Natural killer cell (primary cell): ENCODE results near the gene CCDC12. TPM values are rescaled to one million over a fixed set of nuclear protein-coding genes. Genes with fewer than 3 reads are reported as not detected.

Source experiments
- ATAC-seq, 3 donors: fragments of 150-1000 bp in 2 of 3; fragments of 200-7000 bp in 1 of 3; cut with Tn5 transposase; 1 replicate in 1 of 3; 2 replicates in 2 of 3; pipeline ENCODE4 v1.10.0; 2021; ENCODE audit warnings: mild to moderate bottlenecking in 2 of 3, moderate library complexity in 2 of 3
- DNase-seq, 2 donors: peaks; one replicate each; pipeline versions ENCODE4 v3.0.0 to v3.0.0-alpha.2; 2013 to 2021; ENCODE audit warnings: mixed read lengths in 1 of 2
- H3K27ac ChIP-seq: one replicate; pipeline ENCODE4 v1.5.1; 2013; ENCODE audit warnings: mild to moderate bottlenecking, low read length
- H3K27me3 ChIP-seq: one replicate; pipeline ENCODE4 v1.6.1; 2013; ENCODE audit warnings: low read length; ENCODE audit not compliant: control insufficient read depth, insufficient read depth
- H3K36me3 ChIP-seq: one replicate; pipeline ENCODE4 v1.6.1; 2013; ENCODE audit warnings: low read length; ENCODE audit not compliant: control insufficient read depth, insufficient read depth
- H3K4me1 ChIP-seq: one replicate; pipeline ENCODE4 v1.6.1; 2013; ENCODE audit warnings: low read length; ENCODE audit not compliant: control insufficient read depth, insufficient read depth
- H3K4me3 ChIP-seq: one replicate; pipeline ENCODE4 v1.5.1; 2013; ENCODE audit warnings: low read length
- H3K9me3 ChIP-seq: one replicate; pipeline ENCODE4 v1.6.1; 2013; ENCODE audit warnings: low read length; ENCODE audit not compliant: control insufficient read depth, insufficient read depth
- H3K27ac Mint-ChIP-seq, 2 donors: one replicate each; pipeline ENCODE4 v1.8.0; 2022; ENCODE audit warnings: mild to moderate bottlenecking in 2 of 2, mixed read lengths in 2 of 2, moderate library complexity in 1 of 2
- H3K27me3 Mint-ChIP-seq, 2 donors: one replicate each; pipeline ENCODE4 v1.8.0; 2022; ENCODE audit warnings: low read depth in 2 of 2, mixed read lengths in 2 of 2
- H3K36me3 Mint-ChIP-seq: one replicate; pipeline ENCODE4 v1.8.0; 2022; ENCODE audit warnings: mixed read lengths
- H3K4me1 Mint-ChIP-seq, 2 donors: one replicate each; pipeline ENCODE4 v1.8.0; 2022; ENCODE audit warnings: mixed read lengths in 2 of 2
- H3K4me3 Mint-ChIP-seq: one replicate; pipeline ENCODE4 v1.8.0; 2022; ENCODE audit warnings: mild to moderate bottlenecking, moderate library complexity, mixed read lengths
- H3K9me3 Mint-ChIP-seq, 2 donors: one replicate each; pipeline ENCODE4 v1.8.0; 2022; ENCODE audit warnings: mixed read lengths in 2 of 2
- WGBS: methylation state at CpG from one replicate; pipeline ENCODE4 v1.1.7; 2013; ENCODE audit warnings: missing lambda C conversion rate; ENCODE audit not compliant: insufficient coverage; 5-methylcytosine and 5-hydroxymethylcytosine counted together
- intact Hi-C: fragments of 100-400 bp; cut with micrococcal nuclease; formaldehyde crosslinking; loops from one replicate; pipeline ENCODE4 v1.14.2; 2022
- total RNA-seq, 4 donors: library from RNA; stranded (reverse); fragments of 120-200 nt in 1 of 4; gene quantifications; one replicate each; pipeline versions ENCODE4 v1.2.3 to v1.2.4, GENCODE V29; 2013 to 2022
- TF ChIP-seq, protein P1 (sequence below): fragments of 200-600 bp; IDR thresholded peaks from one replicate; pipeline ENCODE4 v1.8.0; 2022; ENCODE audit warnings: antibody characterized with exemption

The CCDC12 gene
- total RNA-seq, 3 donors from 2014 or later (not counting 1 experiment from before 2014, with no cell fraction given), result 104 to 114 (median 111) TPM

DNA sequence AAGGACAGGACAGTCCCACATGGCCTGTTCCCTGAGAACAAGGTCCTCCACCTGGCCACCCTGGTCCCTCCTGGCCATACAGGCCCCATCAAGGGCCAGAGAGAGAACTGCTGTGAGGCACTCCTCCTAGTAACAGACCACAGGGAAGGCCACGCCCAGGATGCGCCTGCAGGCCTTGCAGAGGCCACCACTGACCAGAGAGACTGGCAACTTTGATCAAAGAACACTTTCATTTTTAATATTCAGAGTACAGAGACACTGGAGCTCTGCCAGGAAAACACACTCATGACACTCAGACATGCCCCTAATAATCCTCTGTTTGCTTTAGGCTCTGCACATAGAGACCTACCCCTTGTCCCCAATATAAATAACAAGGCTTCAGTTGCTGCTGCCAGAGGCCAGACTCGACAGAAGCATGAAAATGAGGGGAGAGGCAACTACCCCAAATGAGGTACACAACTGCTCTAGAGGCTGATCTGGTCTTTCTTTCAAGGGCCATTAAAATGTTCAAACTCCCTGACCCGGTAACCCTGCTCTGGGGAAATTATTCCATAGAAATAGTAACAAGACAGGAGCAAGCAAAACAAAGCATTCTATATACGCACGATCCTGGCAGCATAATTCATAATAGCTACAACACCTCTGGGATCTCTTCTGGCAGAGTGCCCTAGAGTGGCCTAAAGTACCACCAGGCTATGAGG, 44.8 kb downstream of the CCDC12 start:
- intact Hi-C loops, result loop anchor here (2.0 kb wide), 1 partner anchor 23 kb away; no protein-coding TSS in a partner anchor
- 52% methylated on average over 6 of the region's 6 CpGs for WGBS
- peak overlapping the region; percentile 82 for H3K27ac ChIP-seq
- no peaks in the 10 kb centered on the region for H3K27me3 ChIP-seq
- DNase-seq (no peak), ATAC-seq (peak; percentile 18 to 64 (median 42))
- peaks cover 63 to 67% of the 10 kb centered on the region in 2 donors for H3K4me1 Mint-ChIP-seq
- peak overlapping the region; percentile 88 to 95 for H3K27ac Mint-ChIP-seq
- no peaks in the 10 kb centered on the region for H3K27me3 Mint-ChIP-seq
- peaks cover 12% of the 10 kb centered on the region for H3K36me3 ChIP-seq
- H3K36me3 Mint-ChIP-seq, result peaks cover 20% of the 10 kb centered on the region
- peaks cover 81% of the 10 kb centered on the region for H3K4me1 ChIP-seq
- TF ChIP-seq, protein P1, sequence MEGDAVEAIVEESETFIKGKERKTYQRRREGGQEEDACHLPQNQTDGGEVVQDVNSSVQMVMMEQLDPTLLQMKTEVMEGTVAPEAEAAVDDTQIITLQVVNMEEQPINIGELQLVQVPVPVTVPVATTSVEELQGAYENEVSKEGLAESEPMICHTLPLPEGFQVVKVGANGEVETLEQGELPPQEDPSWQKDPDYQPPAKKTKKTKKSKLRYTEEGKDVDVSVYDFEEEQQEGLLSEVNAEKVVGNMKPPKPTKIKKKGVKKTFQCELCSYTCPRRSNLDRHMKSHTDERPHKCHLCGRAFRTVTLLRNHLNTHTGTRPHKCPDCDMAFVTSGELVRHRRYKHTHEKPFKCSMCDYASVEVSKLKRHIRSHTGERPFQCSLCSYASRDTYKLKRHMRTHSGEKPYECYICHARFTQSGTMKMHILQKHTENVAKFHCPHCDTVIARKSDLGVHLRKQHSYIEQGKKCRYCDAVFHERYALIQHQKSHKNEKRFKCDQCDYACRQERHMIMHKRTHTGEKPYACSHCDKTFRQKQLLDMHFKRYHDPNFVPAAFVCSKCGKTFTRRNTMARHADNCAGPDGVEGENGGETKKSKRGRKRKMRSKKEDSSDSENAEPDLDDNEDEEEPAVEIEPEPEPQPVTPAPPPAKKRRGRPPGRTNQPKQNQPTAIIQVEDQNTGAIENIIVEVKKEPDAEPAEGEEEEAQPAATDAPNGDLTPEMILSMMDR, result no peak
- H3K9me3 Mint-ChIP-seq, result peaks cover 4 to 7% of the 10 kb centered on the region in 2 donors
- H3K4me3 ChIP-seq, result no peak overlapping the region
- peak overlapping the region; percentile 82 for H3K4me3 Mint-ChIP-seq
- peaks cover 9% of the 10 kb centered on the region for H3K9me3 ChIP-seq

DNA sequence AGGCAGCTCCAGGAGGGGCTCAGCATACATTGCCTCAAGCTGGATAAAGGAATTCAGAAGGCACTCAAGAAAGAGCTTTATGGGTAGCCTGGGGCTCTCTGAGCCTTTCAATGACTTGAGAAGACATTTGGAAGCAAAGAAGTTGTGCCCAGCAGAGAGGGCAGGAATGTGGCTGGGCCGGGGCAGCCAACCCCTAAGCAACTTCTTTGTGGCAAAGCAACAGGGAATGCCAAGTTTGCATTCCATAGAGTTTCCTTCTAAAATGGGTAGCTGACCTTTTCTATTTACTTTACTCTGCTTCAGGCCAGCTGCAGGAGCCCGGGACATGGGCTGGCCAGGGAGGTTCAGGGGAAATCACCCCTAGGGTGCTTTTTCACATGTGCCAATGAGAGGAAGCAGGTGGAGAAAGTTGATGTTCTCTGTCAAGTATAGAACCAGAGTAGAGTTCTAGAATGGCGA, 45.6 kb downstream of the CCDC12 start:
- peaks cover 63 to 67% of the 10 kb centered on the region in 2 donors for H3K4me1 Mint-ChIP-seq
- Histone ChIP-seq H3K9me3 (peaks cover 9% of the 10 kb centered on the region), H3K36me3 (peaks cover 10% of the 10 kb centered on the region), H3K4me1 (peaks cover 83% of the 10 kb centered on the region), H3K4me3 (no peak overlapping the region), H3K27me3 (no peaks in the 10 kb centered on the region), H3K27ac (peak overlapping the region; percentile 82)
- H3K27ac Mint-ChIP-seq, result peak overlapping the region; percentile 88 to 95
- DNase-seq, result no peak
- H3K9me3 Mint-ChIP-seq, result peaks cover 4 to 7% of the 10 kb centered on the region in 2 donors
- WGBS, result 37% methylated on average over 3 of the region's 3 CpGs
- peaks cover 13% of the 10 kb centered on the region for H3K36me3 Mint-ChIP-seq
- ATAC-seq, result peak; percentile 44 to 53 (median 51)
- intact Hi-C loops, result loop anchor here (2.0 kb wide), 1 partner anchor 24 kb away; no protein-coding TSS in a partner anchor
- H3K27me3 Mint-ChIP-seq, result no peaks in the 10 kb centered on the region
- TF ChIP-seq, protein P1, result no peak
- H3K4me3 Mint-ChIP-seq, result peak overlapping the region; percentile 82

DNA sequence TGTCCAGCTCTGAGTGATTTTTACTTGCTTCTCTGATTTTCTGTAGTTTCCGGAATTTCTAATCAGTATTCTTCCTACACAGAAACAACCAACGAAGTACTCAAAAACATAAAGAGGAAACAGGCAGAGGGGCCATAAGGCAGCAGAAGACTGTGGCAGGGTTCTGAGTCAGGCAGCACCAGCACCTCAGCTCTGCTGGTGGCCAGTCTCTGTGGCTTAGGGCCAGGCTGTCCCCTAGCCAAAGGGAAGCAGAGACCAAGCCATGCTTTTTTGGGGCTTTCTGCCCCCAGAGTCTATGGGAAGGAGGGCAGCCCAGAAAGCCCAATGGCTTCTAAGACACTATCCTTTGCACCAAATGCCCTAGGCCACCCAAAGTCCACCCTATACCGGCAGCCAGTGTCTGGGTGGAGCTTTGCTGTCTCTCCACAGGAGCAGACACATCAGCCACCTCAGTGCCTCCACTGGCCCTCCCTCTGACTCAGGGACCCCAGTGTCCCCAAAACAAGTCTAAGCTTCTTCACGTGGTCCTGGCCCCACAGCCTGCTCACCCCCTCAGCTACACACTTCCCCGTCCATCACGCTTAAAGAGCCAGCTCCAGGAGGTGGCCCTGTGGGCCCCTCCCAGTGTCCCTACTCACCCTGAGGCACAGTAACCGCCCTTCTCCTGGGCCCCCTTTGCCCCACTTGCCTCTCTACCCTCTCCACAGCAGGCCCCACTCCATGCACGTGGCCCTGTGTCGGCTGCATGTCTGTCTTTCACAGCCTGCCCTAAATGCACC, 46.2 kb downstream of the CCDC12 start:
- DNase-seq, result no peak
- H3K27ac ChIP-seq, result peak overlapping the region; percentile 82
- H3K36me3 ChIP-seq, result peaks cover 16% of the 10 kb centered on the region
- no peaks in the 10 kb centered on the region for H3K27me3 ChIP-seq
- peaks cover 69 to 73% of the 10 kb centered on the region in 2 donors for H3K4me1 Mint-ChIP-seq
- H3K4me1 ChIP-seq, result peaks cover 89% of the 10 kb centered on the region
- no peaks in the 10 kb centered on the region for H3K27me3 Mint-ChIP-seq
- H3K9me3 Mint-ChIP-seq, result peaks cover 4 to 7% of the 10 kb centered on the region in 2 donors
- TF ChIP-seq, protein P1, result no peak
- peaks cover 12% of the 10 kb centered on the region for H3K36me3 Mint-ChIP-seq
- peak overlapping the region; percentile 82 for H3K4me3 Mint-ChIP-seq
- intact Hi-C loops, result loop anchor here (2.0 kb wide), 1 partner anchor 24 kb away; no protein-coding TSS in a partner anchor
- H3K4me3 ChIP-seq, result no peak overlapping the region
- peak overlapping the region; percentile 88 to 95 for H3K27ac Mint-ChIP-seq
- WGBS, result 43% methylated on average over 9 of the region's 9 CpGs
- peak in 1 of 3 donors; percentile 22 for ATAC-seq
- H3K9me3 ChIP-seq, result peaks cover 9% of the 10 kb centered on the region
